ENCODE data around the gene RNF8.

The RNF8 gene

DNA sequence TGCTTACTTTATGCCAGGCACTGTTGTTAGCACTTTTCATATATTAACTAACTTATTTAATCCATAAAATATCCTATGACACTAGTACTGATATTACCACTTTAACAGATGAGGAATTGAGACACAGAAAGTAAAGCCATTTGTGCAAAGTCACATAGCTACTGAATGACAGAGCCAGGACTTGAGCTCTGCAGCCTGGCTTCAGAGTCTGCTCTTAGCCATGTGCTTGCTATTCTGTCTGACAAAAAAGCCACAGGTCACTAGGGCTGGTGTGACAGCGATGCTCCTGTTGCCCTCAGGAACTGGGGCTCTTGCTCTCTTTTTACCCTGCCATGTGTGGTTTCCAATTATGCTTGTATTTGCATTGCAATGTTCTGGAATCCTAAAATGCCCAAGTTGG, 44.7 kb upstream of the RNF8 start:
- Histone ChIP-seq H3K27ac (no peak overlapping the region), H3K36me3 (replicated peaks) (peaks cover 6% of the 10 kb centered on the region), H3K4me3 (ENCODE audit: low read depth, low read length) (no peak overlapping the region), H3K27me3 (replicated peaks) (no peaks in the 10 kb centered on the region)
- in situ Hi-C loops (cut with HindIII; ENCODE audit: low pct_ligation_motif_present, low sequenced_read_pairs): no loop called here
- no peak for DNase-seq
- TF ChIP-seq, protein P1, sequence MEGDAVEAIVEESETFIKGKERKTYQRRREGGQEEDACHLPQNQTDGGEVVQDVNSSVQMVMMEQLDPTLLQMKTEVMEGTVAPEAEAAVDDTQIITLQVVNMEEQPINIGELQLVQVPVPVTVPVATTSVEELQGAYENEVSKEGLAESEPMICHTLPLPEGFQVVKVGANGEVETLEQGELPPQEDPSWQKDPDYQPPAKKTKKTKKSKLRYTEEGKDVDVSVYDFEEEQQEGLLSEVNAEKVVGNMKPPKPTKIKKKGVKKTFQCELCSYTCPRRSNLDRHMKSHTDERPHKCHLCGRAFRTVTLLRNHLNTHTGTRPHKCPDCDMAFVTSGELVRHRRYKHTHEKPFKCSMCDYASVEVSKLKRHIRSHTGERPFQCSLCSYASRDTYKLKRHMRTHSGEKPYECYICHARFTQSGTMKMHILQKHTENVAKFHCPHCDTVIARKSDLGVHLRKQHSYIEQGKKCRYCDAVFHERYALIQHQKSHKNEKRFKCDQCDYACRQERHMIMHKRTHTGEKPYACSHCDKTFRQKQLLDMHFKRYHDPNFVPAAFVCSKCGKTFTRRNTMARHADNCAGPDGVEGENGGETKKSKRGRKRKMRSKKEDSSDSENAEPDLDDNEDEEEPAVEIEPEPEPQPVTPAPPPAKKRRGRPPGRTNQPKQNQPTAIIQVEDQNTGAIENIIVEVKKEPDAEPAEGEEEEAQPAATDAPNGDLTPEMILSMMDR (IDR thresholded peaks at IDR 0.05; ENCODE audit: low read depth, low read length, missing control alignments): no peak

DNA sequence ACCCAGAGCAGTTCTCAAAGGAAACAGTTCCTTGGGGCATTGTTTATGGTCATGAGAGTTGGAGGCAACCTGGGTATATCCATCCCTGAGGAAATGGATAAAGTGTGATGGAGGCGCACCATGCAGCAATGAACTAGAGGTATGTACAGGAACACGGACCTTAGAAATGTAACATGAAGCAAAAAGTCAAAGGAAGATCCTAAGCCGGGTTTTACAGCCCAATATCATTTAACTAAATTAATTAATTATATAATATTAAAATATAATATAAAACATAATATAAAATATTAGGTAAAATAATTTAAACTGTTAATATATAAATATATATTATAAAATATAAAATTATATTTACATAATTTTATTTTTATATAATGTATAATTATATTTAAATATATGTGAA, 44.1 kb upstream of the RNF8 start:
- no peak overlapping the region for H3K27ac ChIP-seq
- TF ChIP-seq, protein P1 (IDR thresholded peaks at IDR 0.05; ENCODE audit: low read depth, low read length, missing control alignments): no peak
- no peak overlapping the region for H3K4me3 ChIP-seq (ENCODE audit: low read depth, low read length)
- no peaks in the 10 kb centered on the region for H3K27me3 ChIP-seq (replicated peaks)
- in situ Hi-C loops (cut with HindIII; ENCODE audit: low pct_ligation_motif_present, low sequenced_read_pairs): no loop called here
- H3K36me3 ChIP-seq (replicated peaks): peaks cover 7% of the 10 kb centered on the region
- no peak for DNase-seq

GRCh38 chr6:37310966-37311365, 42.8 kb upstream of the RNF8 start:
- Histone ChIP-seq H3K36me3 (replicated peaks) (peaks cover 16% of the 10 kb centered on the region), H3K4me3 (ENCODE audit: low read depth, low read length) (no peak overlapping the region), H3K27ac (no peak overlapping the region), H3K27me3 (replicated peaks) (no peaks in the 10 kb centered on the region)
- DNase-seq: no peak
- in situ Hi-C loops (cut with HindIII; ENCODE audit: low pct_ligation_motif_present, low sequenced_read_pairs): no loop called here
- TF ChIP-seq, protein P1 (IDR thresholded peaks at IDR 0.05; ENCODE audit: low read depth, low read length, missing control alignments): no peak

- no peak overlapping the region for H3K4me3 ChIP-seq (ENCODE audit: low read depth, low read length)
- H3K27me3 ChIP-seq (replicated peaks): no peaks in the 10 kb centered on the region
- peaks cover 26% of the 10 kb centered on the region for H3K36me3 ChIP-seq (replicated peaks)
- TF ChIP-seq, protein P1 (IDR thresholded peaks at IDR 0.05; ENCODE audit: low read depth, low read length, missing control alignments): no peak
- H3K27ac ChIP-seq: peak overlapping the region; percentile 14
- in situ Hi-C loops (cut with HindIII; ENCODE audit: low pct_ligation_motif_present, low sequenced_read_pairs): no loop called here
- DNase-seq: peak; percentile 39
Observed at GRCh38 chr6:37311741-37312473, 41.9 kb upstream of the RNF8 start.

GRCh38 chr6:37313723-37314486, 39.9 kb upstream of the RNF8 start:
- Histone ChIP-seq H3K27ac (no peak overlapping the region), H3K27me3 (replicated peaks) (no peaks in the 10 kb centered on the region), H3K36me3 (replicated peaks) (peaks cover 45% of the 10 kb centered on the region), H3K4me3 (ENCODE audit: low read depth, low read length) (no peak overlapping the region)
- TF ChIP-seq, protein P1 (IDR thresholded peaks at IDR 0.05; ENCODE audit: low read depth, low read length, missing control alignments): no peak
- in situ Hi-C loops (cut with HindIII; ENCODE audit: low pct_ligation_motif_present, low sequenced_read_pairs): no loop called here
- DNase-seq: no peak
